ENCODE measurements around the gene SPTAN1. TPM values are rescaled to one million over a fixed set of nuclear protein-coding genes. Genes with fewer than 3 reads are reported as not detected.

The SPTAN1 gene
- total and polyA plus RNA-seq, 2 experiments from 2014 or later = 108 to 195 TPM

DNA sequence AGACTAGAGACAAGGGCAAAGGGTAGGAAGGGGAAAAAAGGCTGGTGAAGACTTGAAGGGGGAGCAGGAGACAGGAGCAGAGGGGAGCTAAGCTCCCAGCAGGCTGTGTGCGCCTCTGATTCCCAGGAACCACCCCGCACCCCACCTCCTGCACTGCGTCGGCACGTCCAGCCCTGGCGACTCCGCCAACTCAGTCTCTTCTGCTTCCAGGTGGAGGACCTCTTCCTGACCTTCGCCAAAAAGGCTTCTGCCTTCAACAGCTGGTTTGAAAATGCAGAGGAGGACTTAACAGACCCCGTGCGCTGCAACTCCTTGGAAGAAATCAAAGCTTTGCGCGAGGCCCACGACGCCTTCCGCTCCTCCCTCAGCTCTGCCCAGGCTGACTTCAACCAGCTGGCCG lies 73.8 kb downstream of the SPTAN1 start (continued):
- TF ChIP-seq, protein P1, sequence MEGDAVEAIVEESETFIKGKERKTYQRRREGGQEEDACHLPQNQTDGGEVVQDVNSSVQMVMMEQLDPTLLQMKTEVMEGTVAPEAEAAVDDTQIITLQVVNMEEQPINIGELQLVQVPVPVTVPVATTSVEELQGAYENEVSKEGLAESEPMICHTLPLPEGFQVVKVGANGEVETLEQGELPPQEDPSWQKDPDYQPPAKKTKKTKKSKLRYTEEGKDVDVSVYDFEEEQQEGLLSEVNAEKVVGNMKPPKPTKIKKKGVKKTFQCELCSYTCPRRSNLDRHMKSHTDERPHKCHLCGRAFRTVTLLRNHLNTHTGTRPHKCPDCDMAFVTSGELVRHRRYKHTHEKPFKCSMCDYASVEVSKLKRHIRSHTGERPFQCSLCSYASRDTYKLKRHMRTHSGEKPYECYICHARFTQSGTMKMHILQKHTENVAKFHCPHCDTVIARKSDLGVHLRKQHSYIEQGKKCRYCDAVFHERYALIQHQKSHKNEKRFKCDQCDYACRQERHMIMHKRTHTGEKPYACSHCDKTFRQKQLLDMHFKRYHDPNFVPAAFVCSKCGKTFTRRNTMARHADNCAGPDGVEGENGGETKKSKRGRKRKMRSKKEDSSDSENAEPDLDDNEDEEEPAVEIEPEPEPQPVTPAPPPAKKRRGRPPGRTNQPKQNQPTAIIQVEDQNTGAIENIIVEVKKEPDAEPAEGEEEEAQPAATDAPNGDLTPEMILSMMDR (conservative IDR thresholded peaks at IDR 0.05; ENCODE audit: low read depth in 2 of 2) = no peak
- TF ChIP-seq EZH2 (IDR thresholded peaks at IDR 0.05; ENCODE audit: low read depth, unreplicated experiment) = no peak

GRCh38 chr9:128627127-128627715 lies 74.8 kb downstream of the SPTAN1 start:
- TF ChIP-seq POLR2AphosphoS5 (IDR thresholded peaks at IDR 0.05; ENCODE audit: low read depth) = no peak
- no peak for TF ChIP-seq REST (IDR thresholded peaks at IDR 0.05; ENCODE audit: unreplicated experiment)
- no peak for TF ChIP-seq STAT1 (IDR thresholded peaks at IDR 0.05; ENCODE audit: unreplicated experiment)
- no peak for TF ChIP-seq EZH2phosphoT487 (IDR thresholded peaks at IDR 0.05; ENCODE audit: unreplicated experiment)
- TF ChIP-seq NANOG (IDR thresholded peaks at IDR 0.05; ENCODE audit: borderline replicate concordance) = no peak
- TF ChIP-seq, protein P2, sequence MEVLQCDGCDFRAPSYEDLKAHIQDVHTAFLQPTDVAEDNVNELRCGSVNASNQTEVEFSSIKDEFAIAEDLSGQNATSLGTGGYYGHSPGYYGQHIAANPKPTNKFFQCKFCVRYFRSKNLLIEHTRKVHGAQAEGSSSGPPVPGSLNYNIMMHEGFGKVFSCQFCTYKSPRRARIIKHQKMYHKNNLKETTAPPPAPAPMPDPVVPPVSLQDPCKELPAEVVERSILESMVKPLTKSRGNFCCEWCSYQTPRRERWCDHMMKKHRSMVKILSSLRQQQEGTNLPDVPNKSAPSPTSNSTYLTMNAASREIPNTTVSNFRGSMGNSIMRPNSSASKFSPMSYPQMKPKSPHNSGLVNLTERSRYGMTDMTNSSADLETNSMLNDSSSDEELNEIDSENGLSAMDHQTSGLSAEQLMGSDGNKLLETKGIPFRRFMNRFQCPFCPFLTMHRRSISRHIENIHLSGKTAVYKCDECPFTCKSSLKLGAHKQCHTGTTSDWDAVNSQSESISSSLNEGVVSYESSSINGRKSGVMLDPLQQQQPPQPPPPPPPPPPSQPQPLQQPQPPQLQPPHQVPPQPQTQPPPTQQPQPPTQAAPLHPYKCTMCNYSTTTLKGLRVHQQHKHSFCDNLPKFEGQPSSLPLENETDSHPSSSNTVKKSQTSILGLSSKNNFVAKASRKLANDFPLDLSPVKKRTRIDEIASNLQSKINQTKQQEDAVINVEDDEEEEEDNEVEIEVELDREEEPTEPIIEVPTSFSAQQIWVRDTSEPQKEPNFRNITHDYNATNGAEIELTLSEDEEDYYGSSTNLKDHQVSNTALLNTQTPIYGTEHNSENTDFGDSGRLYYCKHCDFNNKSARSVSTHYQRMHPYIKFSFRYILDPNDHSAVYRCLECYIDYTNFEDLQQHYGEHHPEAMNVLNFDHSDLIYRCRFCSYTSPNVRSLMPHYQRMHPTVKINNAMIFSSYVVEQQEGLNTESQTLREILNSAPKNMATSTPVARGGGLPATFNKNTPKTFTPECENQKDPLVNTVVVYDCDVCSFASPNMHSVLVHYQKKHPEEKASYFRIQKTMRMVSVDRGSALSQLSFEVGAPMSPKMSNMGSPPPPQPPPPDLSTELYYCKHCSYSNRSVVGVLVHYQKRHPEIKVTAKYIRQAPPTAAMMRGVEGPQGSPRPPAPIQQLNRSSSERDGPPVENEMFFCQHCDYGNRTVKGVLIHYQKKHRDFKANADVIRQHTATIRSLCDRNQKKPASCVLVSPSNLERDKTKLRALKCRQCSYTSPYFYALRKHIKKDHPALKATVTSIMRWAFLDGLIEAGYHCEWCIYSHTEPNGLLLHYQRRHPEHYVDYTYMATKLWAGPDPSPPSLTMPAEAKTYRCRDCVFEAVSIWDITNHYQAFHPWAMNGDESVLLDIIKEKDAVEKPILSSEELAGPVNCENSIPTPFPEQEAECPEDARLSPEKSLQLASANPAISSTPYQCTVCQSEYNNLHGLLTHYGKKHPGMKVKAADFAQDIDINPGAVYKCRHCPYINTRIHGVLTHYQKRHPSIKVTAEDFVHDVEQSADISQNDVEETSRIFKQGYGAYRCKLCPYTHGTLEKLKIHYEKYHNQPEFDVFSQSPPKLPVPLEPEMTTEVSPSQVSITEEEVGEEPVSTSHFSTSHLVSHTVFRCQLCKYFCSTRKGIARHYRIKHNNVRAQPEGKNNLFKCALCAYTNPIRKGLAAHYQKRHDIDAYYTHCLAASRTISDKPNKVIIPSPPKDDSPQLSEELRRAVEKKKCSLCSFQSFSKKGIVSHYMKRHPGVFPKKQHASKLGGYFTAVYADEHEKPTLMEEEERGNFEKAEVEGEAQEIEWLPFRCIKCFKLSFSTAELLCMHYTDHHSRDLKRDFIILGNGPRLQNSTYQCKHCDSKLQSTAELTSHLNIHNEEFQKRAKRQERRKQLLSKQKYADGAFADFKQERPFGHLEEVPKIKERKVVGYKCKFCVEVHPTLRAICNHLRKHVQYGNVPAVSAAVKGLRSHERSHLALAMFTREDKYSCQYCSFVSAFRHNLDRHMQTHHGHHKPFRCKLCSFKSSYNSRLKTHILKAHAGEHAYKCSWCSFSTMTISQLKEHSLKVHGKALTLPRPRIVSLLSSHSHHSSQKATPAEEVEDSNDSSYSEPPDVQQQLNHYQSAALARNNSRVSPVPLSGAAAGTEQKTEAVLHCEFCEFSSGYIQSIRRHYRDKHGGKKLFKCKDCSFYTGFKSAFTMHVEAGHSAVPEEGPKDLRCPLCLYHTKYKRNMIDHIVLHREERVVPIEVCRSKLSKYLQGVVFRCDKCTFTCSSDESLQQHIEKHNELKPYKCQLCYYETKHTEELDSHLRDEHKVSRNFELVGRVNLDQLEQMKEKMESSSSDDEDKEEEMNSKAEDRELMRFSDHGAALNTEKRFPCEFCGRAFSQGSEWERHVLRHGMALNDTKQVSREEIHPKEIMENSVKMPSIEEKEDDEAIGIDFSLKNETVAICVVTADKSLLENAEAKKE (CRISPR knock-in tag; IDR thresholded peaks at IDR 0.05) = no peak
- TF ChIP-seq, protein P3, sequence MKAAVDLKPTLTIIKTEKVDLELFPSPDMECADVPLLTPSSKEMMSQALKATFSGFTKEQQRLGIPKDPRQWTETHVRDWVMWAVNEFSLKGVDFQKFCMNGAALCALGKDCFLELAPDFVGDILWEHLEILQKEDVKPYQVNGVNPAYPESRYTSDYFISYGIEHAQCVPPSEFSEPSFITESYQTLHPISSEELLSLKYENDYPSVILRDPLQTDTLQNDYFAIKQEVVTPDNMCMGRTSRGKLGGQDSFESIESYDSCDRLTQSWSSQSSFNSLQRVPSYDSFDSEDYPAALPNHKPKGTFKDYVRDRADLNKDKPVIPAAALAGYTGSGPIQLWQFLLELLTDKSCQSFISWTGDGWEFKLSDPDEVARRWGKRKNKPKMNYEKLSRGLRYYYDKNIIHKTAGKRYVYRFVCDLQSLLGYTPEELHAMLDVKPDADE (IDR thresholded peaks at IDR 0.05) = no peak
- TF ChIP-seq ZNF331 (CRISPR knock-in tag; IDR thresholded peaks at IDR 0.05; ENCODE audit: low read depth) = no peak
- Mint-ChIP-seq H3K27ac (no peak overlapping the region), H3K4me1 (no peaks in the 10 kb centered on the region), H3K4me3 (no peak overlapping the region), H3K36me3 (ENCODE audit: low read depth) (peaks cover 56% of the 10 kb centered on the region), H3K9me3 (no peaks in the 10 kb centered on the region), H3K27me3 (ENCODE audit: insufficient read depth, low read depth, poor library complexity) (peaks cover 16% of the 10 kb centered on the region)
- no peaks in the 10 kb centered on the region for H3K27me3 ChIP-seq (ENCODE audit: insufficient read depth)
- no peak for DNase-seq (ENCODE audit: low spot score)
- H3F3A ChIP-seq (replicated peaks; ENCODE audit: low read depth) = no peaks in the 10 kb centered on the region
- H3K36me3 ChIP-seq (ENCODE audit: insufficient read depth) = peaks cover 16% of the 10 kb centered on the region; the same call in 1 of the 2 replicates
- H3K79me2 ChIP-seq (replicated peaks; ENCODE audit: insufficient read depth) = no peaks in the 10 kb centered on the region
- H3K9me2 ChIP-seq (ENCODE audit: insufficient read depth) = no peaks in the 10 kb centered on the region
- H3K4me3 ChIP-seq = no peak overlapping the region
- H3K4me2 ChIP-seq = no peak overlapping the region
- ATAC-seq = no peak
- H3K27ac ChIP-seq (ENCODE audit: low read depth) = no peak overlapping the region
- no peaks in the 10 kb centered on the region for H3K4me1 ChIP-seq (ENCODE audit: insufficient read depth)
- no peak overlapping the region for H2AFZ ChIP-seq
- peaks cover 3% of the 10 kb centered on the region; the same call in 1 of the 2 replicates for H4K20me1 ChIP-seq (replicated peaks; ENCODE audit: insufficient read depth)
